SU-DHL-6 (cell line): ENCODE results near the gene LCAT.

ENCODE experiments used
- H2AFZ ChIP-seq: fragments of 200-600 bp; sonication (generic); 2 replicates; pipeline ENCODE4 v1.6.1; 2014; ENCODE audit warnings: low read depth, mild to moderate bottlenecking, moderate library complexity, mixed read lengths, antibody characterized with exemption, low read length; ENCODE audit not compliant: severe bottlenecking
- H3F3A ChIP-seq: fragments of 200-600 bp; shearing (Covaris generic); 2 replicates; pipeline ENCODE4 v1.6.0; 2016; ENCODE audit warnings: antibody characterized with exemption, mild to moderate bottlenecking; ENCODE audit not compliant: insufficient read depth
- H3K27ac ChIP-seq: fragments of 200-600 bp; sonication (generic); 2 replicates; pipeline ENCODE4 v1.5.1; 2016; ENCODE audit warnings: low read depth, mild to moderate bottlenecking, low read length, moderate library complexity, mixed read lengths
- H3K27me3 ChIP-seq: fragments of 200-600 bp; sonication (generic), shearing (Covaris generic); 2 replicates; pipeline ENCODE4 v1.6.0; 2014; ENCODE audit warnings: mild to moderate bottlenecking, low read length
- H3K36me3 ChIP-seq: fragments of 200-600 bp; sonication (generic); 2 replicates; pipeline ENCODE4 v1.6.1; 2014; ENCODE audit warnings: mild to moderate bottlenecking, low read length, mixed read lengths
- H3K4me2 ChIP-seq: fragments of 300-600, 200-600 bp; shearing (Covaris generic), sonication (generic); 2 replicates; pipeline ENCODE4 v1.6.0; 2014; ENCODE audit warnings: low read length, low read depth, mild to moderate bottlenecking; ENCODE audit not compliant: poor library complexity, severe bottlenecking
- H3K4me3 ChIP-seq: fragments of 200-600 bp; sonication (generic); 2 replicates; pipeline ENCODE4 v1.5.1; 2014; ENCODE audit warnings: antibody characterized with exemption, low read length, mild to moderate bottlenecking, mixed read lengths; ENCODE audit not compliant: insufficient read depth, poor library complexity, severe bottlenecking
- H3K79me2 ChIP-seq: fragments of 200-600 bp; sonication (generic); 2 replicates; pipeline ENCODE4 v1.6.1; 2014; ENCODE audit warnings: mild to moderate bottlenecking, low read length, moderate library complexity; ENCODE audit not compliant: insufficient read depth
- H3K9ac ChIP-seq: fragments of 200-600 bp; sonication (generic); 2 replicates; pipeline ENCODE4 v1.7.0; 2014; ENCODE audit warnings: mild to moderate bottlenecking, low read length
- H3K9me2 ChIP-seq: fragments of 200-600 bp; sonication (generic); replicated peaks from 2 replicates; pipeline ENCODE4 v1.6.1; 2014; ENCODE audit warnings: low read length; ENCODE audit not compliant: insufficient read depth
- H3K9me3 ChIP-seq: fragments of 200-600 bp; sonication (generic); 2 replicates; pipeline ENCODE4 v1.6.1; 2014; ENCODE audit warnings: low read length, mixed read lengths; ENCODE audit not compliant: insufficient read depth
- H4K20me1 ChIP-seq: fragments of 200-600 bp; sonication (generic); 2 replicates; pipeline ENCODE4 v1.6.1; 2014; ENCODE audit warnings: low read depth, mild to moderate bottlenecking, antibody characterized with exemption, low read length, moderate library complexity, mixed read lengths
- CTCF ChIP-seq: fragments of 200-600 bp; sonication (generic); IDR thresholded peaks from one replicate; pipeline ENCODE4 v1.5.1; 2017; ENCODE audit warnings: antibody characterized with exemption, mild to moderate bottlenecking, low read length, moderate library complexity; ENCODE audit not compliant: insufficient read depth, poor library complexity, severe bottlenecking
- EZH2phosphoT487 ChIP-seq: fragments of 200-600 bp; sonication (generic), shearing (Covaris generic); conservative IDR thresholded peaks from 2 replicates; pipeline ENCODE4 v1.6.1; 2018; ENCODE audit warnings: mild to moderate bottlenecking, antibody characterized with exemption, low read length, moderate library complexity, mixed read lengths

Gene LCAT

DNA sequence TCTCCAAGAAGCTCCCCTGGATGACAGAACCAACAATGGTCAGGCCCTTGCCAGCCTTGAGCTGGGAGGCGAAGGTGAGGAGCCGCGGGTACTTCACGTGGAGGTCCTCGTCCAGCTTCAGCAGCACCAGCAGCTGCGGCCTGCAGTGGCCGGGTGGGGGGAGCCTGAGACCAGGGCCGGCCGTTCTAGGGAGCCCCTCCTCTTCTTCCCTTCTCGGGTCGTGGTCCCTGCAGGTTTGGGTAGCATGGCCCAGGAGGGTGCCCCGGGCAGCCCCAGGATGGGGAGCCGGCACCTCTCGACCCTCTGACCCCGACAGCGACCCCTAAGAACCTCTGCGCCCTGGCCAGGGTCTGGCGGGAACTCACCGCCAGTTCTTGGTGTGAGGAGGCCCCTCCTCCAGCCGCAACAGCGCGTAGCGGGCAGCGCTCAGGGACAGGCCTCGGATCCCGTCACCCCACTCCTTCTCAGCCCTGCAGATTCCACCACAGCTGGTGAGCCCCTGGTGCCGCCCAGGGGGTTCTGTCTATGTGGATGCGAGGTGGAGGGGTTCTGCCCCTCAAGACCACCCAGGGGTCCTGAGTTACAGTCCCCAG lies 3.1 kb upstream of the LCAT start:
- Histone ChIP-seq H3F3A (no peaks in the 10 kb centered on the region), H3K4me2 (no peak overlapping the region), H4K20me1 (no peaks in the 10 kb centered on the region), H3K9me2 (no peaks in the 10 kb centered on the region), H3K4me3 (no peak overlapping the region), H3K27me3 (no peaks in the 10 kb centered on the region), H3K9me3 (no peaks in the 10 kb centered on the region), H3K79me2 (no peaks in the 10 kb centered on the region), H3K9ac (no peak overlapping the region), H2AFZ (no peak overlapping the region), H3K27ac (no peak overlapping the region), H3K36me3 (no peaks in the 10 kb centered on the region)
- TF ChIP-seq CTCF (no peak), EZH2phosphoT487 (no peak)

GRCh38 chr16:67946128-67946569 lies 2.2 kb upstream of the LCAT start:
- Histone ChIP-seq H3K9me3 (no peaks in the 10 kb centered on the region), H2AFZ (no peak overlapping the region), H3K4me3 (no peak overlapping the region), H3K9me2 (no peaks in the 10 kb centered on the region), H4K20me1 (no peaks in the 10 kb centered on the region), H3K79me2 (no peaks in the 10 kb centered on the region), H3F3A (peaks cover 7% of the 10 kb centered on the region; the same call in 1 of the 2 replicates), H3K27me3 (no peaks in the 10 kb centered on the region), H3K4me2 (no peak overlapping the region), H3K9ac (no peak overlapping the region), H3K27ac (no peak overlapping the region), H3K36me3 (no peaks in the 10 kb centered on the region)
- TF ChIP-seq EZH2phosphoT487 (no peak), CTCF (no peak)

GRCh38 chr16:67945392-67945933 lies 1.5 kb upstream of the LCAT start:
- H3K27me3 ChIP-seq, result no peaks in the 10 kb centered on the region
- no peak overlapping the region for H3K4me3 ChIP-seq
- H3K36me3 ChIP-seq, result no peaks in the 10 kb centered on the region
- H3F3A ChIP-seq, result peaks cover 7% of the 10 kb centered on the region; the same call in 1 of the 2 replicates
- no peak overlapping the region for H3K9ac ChIP-seq
- no peak overlapping the region for H3K4me2 ChIP-seq
- no peaks in the 10 kb centered on the region for H3K9me2 ChIP-seq
- no peaks in the 10 kb centered on the region for H4K20me1 ChIP-seq
- no peaks in the 10 kb centered on the region for H3K79me2 ChIP-seq
- no peak overlapping the region for H2AFZ ChIP-seq
- no peaks in the 10 kb centered on the region for H3K9me3 ChIP-seq
- no peak overlapping the region for H3K27ac ChIP-seq
- TF ChIP-seq CTCF, result no peak
- TF ChIP-seq EZH2phosphoT487, result no peak
